Upper lobe of left lung (tissue), 4 donors: ENCODE measurements around the gene CSNK1D.

Experiments
- EP300 ChIP-seq, 4 donors: sonication (generic); formaldehyde crosslinking; IDR thresholded peaks; one replicate each; pipeline ENCODE4 v1.5.1; 2017; ENCODE audit warnings: antibody characterized with exemption in 4 of 4, control low read depth in 2 of 4
- POLR2A ChIP-seq, 4 donors: fragments of 450-650 bp; IDR thresholded peaks; one replicate each; pipeline ENCODE4 v1.5.1; 2016 to 2017; ENCODE audit warnings: antibody characterized with exemption in 4 of 4, mild to moderate bottlenecking in 2 of 4
- TF ChIP-seq, protein P1 (sequence below), 6 experiments: fragments of 450-650 bp in 4 of 6; fragments of 200-600 bp in 2 of 6; sonication (generic) in 2 of 6; IDR thresholded peaks; one replicate each; pipeline ENCODE4 v1.5.1; 2016 to 2019; ENCODE audit warnings: antibody characterized with exemption in 6 of 6

DNA sequence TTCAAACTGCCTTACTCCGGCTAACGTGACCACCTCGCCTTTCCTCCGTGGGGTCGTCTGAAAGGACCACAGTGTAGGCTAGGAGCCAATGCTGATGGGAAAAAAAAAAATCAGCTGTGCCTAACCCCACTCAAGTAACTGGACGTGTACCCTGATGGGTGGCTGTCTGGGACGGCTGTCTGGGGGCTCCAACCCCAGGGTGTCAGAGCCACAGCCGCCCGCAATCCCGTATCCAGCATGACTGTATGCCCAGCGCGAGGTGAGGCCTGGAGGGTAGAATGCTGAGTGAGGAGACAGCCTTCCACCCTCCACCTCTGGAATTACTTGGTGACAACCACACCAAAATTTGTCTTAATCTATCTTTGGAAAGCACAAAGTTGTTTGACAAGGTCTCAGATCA is 2.8 kb downstream of the CSNK1D start:
- TF ChIP-seq, protein P1, sequence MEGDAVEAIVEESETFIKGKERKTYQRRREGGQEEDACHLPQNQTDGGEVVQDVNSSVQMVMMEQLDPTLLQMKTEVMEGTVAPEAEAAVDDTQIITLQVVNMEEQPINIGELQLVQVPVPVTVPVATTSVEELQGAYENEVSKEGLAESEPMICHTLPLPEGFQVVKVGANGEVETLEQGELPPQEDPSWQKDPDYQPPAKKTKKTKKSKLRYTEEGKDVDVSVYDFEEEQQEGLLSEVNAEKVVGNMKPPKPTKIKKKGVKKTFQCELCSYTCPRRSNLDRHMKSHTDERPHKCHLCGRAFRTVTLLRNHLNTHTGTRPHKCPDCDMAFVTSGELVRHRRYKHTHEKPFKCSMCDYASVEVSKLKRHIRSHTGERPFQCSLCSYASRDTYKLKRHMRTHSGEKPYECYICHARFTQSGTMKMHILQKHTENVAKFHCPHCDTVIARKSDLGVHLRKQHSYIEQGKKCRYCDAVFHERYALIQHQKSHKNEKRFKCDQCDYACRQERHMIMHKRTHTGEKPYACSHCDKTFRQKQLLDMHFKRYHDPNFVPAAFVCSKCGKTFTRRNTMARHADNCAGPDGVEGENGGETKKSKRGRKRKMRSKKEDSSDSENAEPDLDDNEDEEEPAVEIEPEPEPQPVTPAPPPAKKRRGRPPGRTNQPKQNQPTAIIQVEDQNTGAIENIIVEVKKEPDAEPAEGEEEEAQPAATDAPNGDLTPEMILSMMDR (IDR thresholded peaks at IDR 0.05) = no peak
- TF ChIP-seq EP300 (IDR thresholded peaks at IDR 0.05) = no peak
- no peak for TF ChIP-seq POLR2A (IDR thresholded peaks at IDR 0.05)
